ENCODE data around the gene VDR.

DNA sequence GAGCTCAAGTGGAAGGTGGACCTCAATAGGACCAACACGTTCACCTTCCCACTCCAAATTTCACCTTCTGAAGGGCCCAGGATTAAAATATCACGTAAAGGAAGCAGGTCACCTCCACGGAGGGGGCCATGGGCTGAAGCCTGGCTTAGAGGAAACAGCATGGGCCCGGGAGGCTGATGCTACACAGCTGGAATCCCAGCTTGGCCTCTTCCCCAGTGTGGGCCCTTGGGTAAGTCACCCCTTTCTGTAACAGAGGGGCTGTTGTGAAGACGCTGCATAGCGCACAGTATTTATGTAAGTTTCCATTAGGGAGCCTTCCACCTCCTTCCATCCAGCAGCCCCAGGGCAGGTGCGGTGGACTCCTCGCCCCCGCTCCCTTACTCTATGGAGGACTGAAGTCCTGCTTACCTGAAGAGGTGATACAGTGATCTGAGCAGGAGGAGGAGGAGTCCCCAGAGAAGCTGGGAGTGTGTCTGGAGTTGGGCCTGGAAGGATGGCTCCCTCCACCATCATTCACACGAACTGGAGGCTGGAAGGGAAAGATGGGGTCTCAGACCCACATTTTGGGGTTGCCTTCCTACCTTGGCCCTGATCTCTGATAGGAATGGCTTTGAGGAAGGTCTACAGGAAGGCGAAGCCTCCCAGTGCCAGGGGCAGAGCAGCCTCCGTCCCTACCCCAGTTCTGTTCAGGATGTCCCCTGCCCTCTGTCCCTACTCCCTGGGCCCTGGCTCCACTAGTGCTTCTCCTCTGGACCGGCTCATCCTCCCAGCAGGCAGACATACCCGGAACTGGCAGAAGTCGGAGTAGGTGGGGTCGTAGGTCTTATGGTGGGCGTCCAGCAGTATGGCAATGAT, 47.8 kb downstream of the VDR start:
- TF ChIP-seq CTCF (IDR thresholded peaks at IDR 0.05) (no peak), POLR2A (IDR thresholded peaks at IDR 0.05) (no peak)

Data from uterus (tissue), 2 donors.